HG02763 (cell line): ENCODE data around the gene PDGFRB.

Experiments
- ATAC-seq: cut with Tn5 transposase; IDR thresholded peaks from one replicate; pipeline ENCODE4 v1.9.1; 2021; ENCODE audit warnings: mild to moderate bottlenecking, moderate library complexity; ENCODE audit not compliant: unreplicated experiment

Gene PDGFRB

GRCh38 chr5:150164211-150164980, 8.8 kb upstream of the PDGFRB start:
- no peak for ATAC-seq

- no peak for ATAC-seq
Measured at GRCh38 chr5:150163547-150164059, 8.0 kb upstream of the PDGFRB start.

- ATAC-seq: no peak
Measured at GRCh38 chr5:150163035-150163434, 7.4 kb upstream of the PDGFRB start.

GRCh38 chr5:150162142-150162513, 6.5 kb upstream of the PDGFRB start:
- ATAC-seq: no peak

- ATAC-seq: peak; percentile 70
Measured at GRCh38 chr5:150161242-150162141, 5.8 kb upstream of the PDGFRB start.

GRCh38 chr5:150160448-150161081, 4.9 kb upstream of the PDGFRB start:
- ATAC-seq: no peak

GRCh38 chr5:150159741-150160179, 4.1 kb upstream of the PDGFRB start:
- no peak for ATAC-seq

- no peak for ATAC-seq
Measured at GRCh38 chr5:150159031-150159430, 3.4 kb upstream of the PDGFRB start.

GRCh38 chr5:150158170-150158949, 2.7 kb upstream of the PDGFRB start:
- ATAC-seq: no peak

- no peak for ATAC-seq
Measured at GRCh38 chr5:150157168-150157567, 1.5 kb upstream of the PDGFRB start.

- ATAC-seq: no peak
Measured at GRCh38 chr5:150156540-150156939, 895 bp upstream of the PDGFRB start.

- ATAC-seq: no peak
Measured at GRCh38 chr5:150156027-150156368, 353 bp upstream of the PDGFRB start.

- ATAC-seq: no peak
Measured at GRCh38 chr5:150154618-150155128, 972 bp downstream of the PDGFRB start.

GRCh38 chr5:150153957-150154617, 1.6 kb downstream of the PDGFRB start:
- ATAC-seq: no peak

GRCh38 chr5:150153483-150153882, 2.2 kb downstream of the PDGFRB start:
- no peak for ATAC-seq

- ATAC-seq: no peak
Measured at GRCh38 chr5:150152636-150153462, 2.8 kb downstream of the PDGFRB start.

GRCh38 chr5:150149618-150150017, 6.0 kb downstream of the PDGFRB start:
- ATAC-seq: no peak

- ATAC-seq: no peak
Measured at GRCh38 chr5:150148117-150148927, 7.3 kb downstream of the PDGFRB start.
